HG03571 (cell line): ENCODE results near the gene SGMS1.
"Not testable (repeated sequence)": the region's sequence is repeated elsewhere in the genome, so short reads cannot be mapped to it uniquely, and the experiment has no call there.

ENCODE experiments used
- ATAC-seq: cut with Tn5 transposase; IDR thresholded peaks from one replicate; pipeline ENCODE4 v1.9.1; 2021; ENCODE audit not compliant: unreplicated experiment

The SGMS1 gene

GRCh38 chr10:50582766-50583762 is 40.7 kb downstream of the SGMS1 start:
- ATAC-seq: no peak

DNA sequence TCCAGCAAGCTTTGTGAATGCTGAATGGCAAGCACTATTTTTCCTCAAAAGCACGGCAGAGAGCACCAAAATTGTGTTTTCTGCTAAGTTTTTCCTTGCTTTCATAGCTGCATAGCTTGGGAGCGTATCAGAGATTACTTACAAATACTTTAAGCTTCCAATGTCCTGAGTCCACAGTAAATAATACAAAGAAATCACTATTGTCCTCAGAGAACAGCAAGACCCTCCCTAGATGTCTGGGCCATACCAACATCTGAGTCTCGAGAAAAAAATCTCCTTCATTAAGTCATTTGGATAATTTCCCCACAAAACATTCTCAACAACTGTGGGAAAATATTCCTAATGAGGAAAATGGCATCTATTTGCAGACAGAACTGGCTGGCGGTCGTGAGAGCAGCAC is 41.7 kb downstream of the SGMS1 start:
- no peak for ATAC-seq

- no peak for ATAC-seq
These were observed 43.4 kb downstream of the SGMS1 start for GRCh38 chr10:50580262-50580891.

- ATAC-seq: no peak
These were observed 44.1 kb downstream of the SGMS1 start for GRCh38 chr10:50579491-50580261.

GRCh38 chr10:50578949-50579348 is 44.8 kb downstream of the SGMS1 start:
- no peak for ATAC-seq

DNA sequence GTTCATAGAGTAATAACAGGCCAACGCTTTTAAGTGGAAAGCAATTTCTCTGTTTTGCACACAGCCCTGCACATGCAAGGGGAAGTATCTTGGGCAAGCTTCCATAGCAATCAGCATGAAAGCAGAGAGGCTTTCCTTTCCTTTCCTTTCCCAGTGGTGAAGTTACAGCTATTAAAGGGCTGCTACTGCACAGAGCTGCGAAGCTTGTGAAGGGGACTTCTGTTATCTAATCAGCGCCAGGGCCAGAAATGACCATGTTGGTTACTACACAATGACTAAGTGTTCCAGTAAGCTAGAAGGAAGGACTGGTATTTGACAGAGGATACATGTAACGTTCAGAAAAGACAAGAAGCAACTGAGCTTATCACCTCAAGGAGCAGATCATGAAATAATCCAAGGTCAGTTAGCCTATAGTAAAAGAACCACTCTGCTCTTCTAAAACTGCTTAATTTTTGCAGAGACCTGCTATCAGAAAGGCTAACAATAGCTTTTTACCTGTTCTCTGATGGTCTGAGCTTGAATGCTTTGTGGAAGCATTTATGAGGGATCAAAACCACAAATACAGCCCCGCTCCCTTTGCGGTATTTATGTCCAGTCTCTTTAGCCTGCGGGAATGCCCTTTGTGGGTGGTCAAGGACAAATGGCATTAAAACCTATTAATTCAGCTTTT is 45.9 kb downstream of the SGMS1 start:
- no peak for ATAC-seq

DNA sequence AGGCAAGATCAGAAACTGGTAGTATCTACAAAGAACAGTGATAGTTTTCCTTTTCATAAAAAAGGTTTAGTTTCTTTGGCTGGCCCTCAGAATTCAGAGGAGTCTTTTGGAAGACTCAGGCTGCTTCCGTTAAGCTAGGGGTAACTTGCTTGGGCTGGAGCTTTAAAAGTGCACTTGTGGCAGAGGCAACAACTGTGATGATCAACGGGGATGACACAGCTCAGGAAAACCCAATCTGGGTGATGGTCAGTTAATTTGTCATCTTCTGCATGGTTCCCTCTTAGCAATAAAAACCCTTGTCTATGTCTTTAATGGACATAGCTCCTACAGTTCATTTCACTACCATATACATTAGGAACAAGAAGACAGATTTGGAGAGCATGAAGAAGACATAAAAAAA is 46.7 kb downstream of the SGMS1 start:
- no peak for ATAC-seq

- ATAC-seq: no peak
These were observed 47.4 kb downstream of the SGMS1 start for GRCh38 chr10:50576245-50576815.

GRCh38 chr10:50575477-50576244 is 48.1 kb downstream of the SGMS1 start:
- no peak for ATAC-seq

- ATAC-seq: no peak
These were observed 48.8 kb downstream of the SGMS1 start for GRCh38 chr10:50574931-50575330.

DNA sequence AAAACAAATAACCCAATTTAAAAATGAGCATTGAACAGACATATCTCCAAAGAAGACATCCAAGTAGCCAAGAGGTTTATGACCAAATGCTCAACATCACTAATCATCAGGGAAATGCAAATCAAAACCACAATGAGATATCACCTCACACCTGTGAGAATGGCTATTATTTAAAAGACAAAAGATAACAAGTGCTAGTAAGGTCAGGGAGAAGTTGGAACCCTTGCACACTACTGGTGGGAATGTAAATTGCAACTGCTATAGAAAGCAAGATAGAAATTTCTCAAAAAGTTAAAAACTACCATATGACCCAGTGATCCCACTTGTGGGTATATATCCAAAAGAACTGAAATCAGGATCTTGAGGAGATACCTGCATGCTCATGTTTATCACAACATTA is 49.5 kb downstream of the SGMS1 start:
- ATAC-seq: no peak

- ATAC-seq: no peak
These were observed 51.7 kb downstream of the SGMS1 start for GRCh38 chr10:50572017-50572491.

GRCh38 chr10:50568750-50569149 is 55.0 kb downstream of the SGMS1 start:
- not testable (repeated sequence) for ATAC-seq

DNA sequence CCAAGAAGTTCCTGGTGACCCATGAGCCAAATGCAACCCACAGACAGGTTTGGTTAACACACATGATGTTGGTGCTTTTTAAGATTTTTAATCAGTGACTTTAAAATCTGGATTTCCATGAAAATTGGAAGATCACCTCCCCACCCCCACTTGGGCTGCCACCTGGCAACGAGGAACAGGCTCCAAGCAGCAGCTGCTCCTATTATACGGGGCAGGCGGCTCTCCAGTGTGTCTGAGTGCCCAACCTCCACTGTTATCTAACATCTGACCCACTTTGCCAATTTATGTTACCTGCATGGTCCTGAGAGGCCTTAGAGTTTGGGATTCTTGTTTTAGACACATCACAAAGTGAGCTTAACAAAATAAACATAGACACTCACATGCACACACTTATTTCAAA is 56.4 kb downstream of the SGMS1 start:
- no peak for ATAC-seq

DNA sequence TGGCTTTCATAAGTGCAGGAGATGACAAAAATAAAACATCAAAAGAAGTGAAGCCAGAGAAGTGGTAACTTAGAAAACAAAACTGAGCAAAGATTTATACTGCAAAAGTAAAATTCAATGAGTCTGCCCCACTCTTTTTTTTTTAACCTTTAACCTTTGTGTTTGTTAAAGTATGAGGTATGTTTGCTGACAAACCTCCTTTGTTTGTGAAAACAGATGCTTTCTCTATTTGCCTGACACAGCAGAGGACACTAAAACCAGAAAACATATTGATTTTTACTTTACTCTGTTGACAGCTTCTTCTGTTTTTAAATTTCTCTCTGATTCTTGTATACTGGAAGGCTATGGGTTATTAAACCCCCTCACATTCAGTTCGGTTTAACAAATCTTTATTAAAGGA is 57.6 kb downstream of the SGMS1 start:
- no peak for ATAC-seq

- ATAC-seq: no peak
These were observed 58.3 kb downstream of the SGMS1 start for GRCh38 chr10:50565301-50566083.

DNA sequence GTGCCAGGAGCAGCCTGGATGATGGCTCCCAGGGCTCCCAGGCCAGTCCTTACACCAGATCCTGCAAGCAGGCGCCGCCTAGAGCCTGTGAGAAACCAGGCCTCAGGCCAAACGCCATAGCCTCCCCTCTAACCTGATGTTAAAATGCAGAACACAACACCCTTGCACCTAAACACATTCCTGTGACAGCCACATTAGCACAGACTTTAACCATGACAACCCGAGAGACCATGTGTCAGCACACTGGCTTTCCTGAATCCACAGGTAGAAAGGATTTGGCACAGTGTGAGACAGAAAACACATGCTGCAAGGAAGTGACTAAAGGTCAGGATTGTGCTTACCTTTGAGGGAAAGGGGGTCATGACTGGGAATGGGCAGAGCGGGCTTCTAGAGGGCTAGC is 59.9 kb downstream of the SGMS1 start:
- no peak for ATAC-seq

DNA sequence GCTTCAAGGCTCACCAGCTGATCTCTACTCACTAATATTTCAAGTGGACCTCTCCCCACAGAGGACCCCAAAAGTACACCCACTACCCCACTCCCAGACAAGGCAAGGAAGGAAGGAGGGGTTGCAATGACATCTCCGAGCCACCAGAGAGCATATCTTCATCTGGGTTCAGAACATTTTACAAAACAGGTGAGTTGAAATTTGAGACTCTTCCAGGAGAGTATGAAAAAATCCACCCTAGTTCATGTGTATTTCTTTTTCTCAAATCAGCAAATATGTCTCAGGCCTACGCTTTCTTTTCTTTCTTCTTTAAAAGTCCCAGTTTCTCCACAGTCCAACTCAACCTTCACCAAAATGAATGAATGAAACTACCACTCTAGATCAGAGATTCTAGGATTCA is 61.9 kb downstream of the SGMS1 start:
- no peak for ATAC-seq

DNA sequence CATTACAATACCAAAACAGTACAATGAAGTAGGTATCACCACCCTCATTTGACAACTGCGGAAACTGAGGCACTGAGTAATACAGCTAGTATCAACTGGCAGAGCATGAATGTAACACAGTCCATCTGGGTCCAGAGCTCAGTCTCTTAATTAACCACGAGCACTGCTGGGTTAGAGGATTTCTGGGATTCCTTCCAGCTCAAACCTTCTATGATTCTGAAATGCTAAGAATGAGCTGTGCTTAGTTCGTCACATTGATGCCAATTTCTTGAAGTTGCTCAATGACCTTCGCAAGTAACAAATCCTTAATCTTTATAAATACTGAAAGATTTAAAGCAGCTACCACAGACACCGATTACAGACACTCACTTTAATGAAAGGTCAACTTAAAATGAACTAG is 62.5 kb downstream of the SGMS1 start:
- ATAC-seq: no peak
